H9 (cell line): Measurements from ENCODE around the gene TGDS. TPM values are rescaled to one million over a fixed set of nuclear protein-coding genes. Genes with fewer than 3 reads are reported as not detected.

Experiments used
- DNase-seq: peaks from one replicate; pipeline ENCODE4 v3.0.0-alpha.2; 2017
- H2AFZ ChIP-seq: one replicate; pipeline ENCODE4 v1.6.1; 2013; ENCODE audit warnings: mild to moderate bottlenecking, low read length, control low read depth, moderate library complexity
- H2AK5ac ChIP-seq: 2 replicates; pipeline ENCODE4 v1.6.1; 2013; ENCODE audit warnings: low read length, control low read depth, mixed read lengths; ENCODE audit not compliant: insufficient read length
- H2BK120ac ChIP-seq: one replicate; pipeline ENCODE4 v1.6.1; 2013; ENCODE audit warnings: low read depth, mild to moderate bottlenecking, low read length, control low read depth, inconsistent platforms; ENCODE audit not compliant: poor library complexity, severe bottlenecking
- H2BK12ac ChIP-seq: 2 replicates; pipeline ENCODE4 v1.6.1; 2013; ENCODE audit warnings: low read length, control low read depth, mixed read lengths, low read depth; ENCODE audit not compliant: insufficient read length
- H2BK15ac ChIP-seq: 2 replicates; pipeline ENCODE4 v1.6.1; 2013; ENCODE audit warnings: low read depth, low read length, control low read depth
- H2BK20ac ChIP-seq: one replicate; pipeline ENCODE4 v1.6.1; 2013; ENCODE audit warnings: low read depth, mild to moderate bottlenecking, low read length, control low read depth, inconsistent platforms; ENCODE audit not compliant: poor library complexity, severe bottlenecking
- H2BK5ac ChIP-seq: 2 replicates; pipeline ENCODE4 v1.6.1; 2013; ENCODE audit warnings: low read length, control low read depth, mixed read lengths; ENCODE audit not compliant: insufficient read length
- H3K14ac ChIP-seq: 2 replicates; pipeline ENCODE4 v1.6.1; 2013; ENCODE audit warnings: low read length, control low read depth; ENCODE audit not compliant: insufficient read depth
- H3K18ac ChIP-seq: 2 replicates; pipeline ENCODE4 v1.6.1; 2013; ENCODE audit warnings: low read depth, mild to moderate bottlenecking, mixed read lengths, low read length, control low read depth; ENCODE audit not compliant: insufficient read length
- H3K23ac ChIP-seq: 2 replicates; pipeline ENCODE4 v1.6.1; 2013; ENCODE audit warnings: low read length, control low read depth, mixed read lengths, low read depth; ENCODE audit not compliant: insufficient read length
- H3K23me2 ChIP-seq: 2 replicates; pipeline ENCODE4 v1.6.1; 2013; ENCODE audit warnings: low read depth, mild to moderate bottlenecking, mixed read lengths, low read length, control low read depth; ENCODE audit not compliant: insufficient read length, poor library complexity, severe bottlenecking
- H3K27ac ChIP-seq: 2 replicates; pipeline ENCODE4 v1.5.1; 2013; ENCODE audit warnings: low read length, control low read depth, mixed read lengths, low read depth; ENCODE audit not compliant: insufficient read length
- H3K27me3 ChIP-seq: 2 replicates; pipeline ENCODE4 v1.6.1; 2013; ENCODE audit warnings: low read length, control low read depth, inconsistent platforms; ENCODE audit not compliant: insufficient read depth
- H3K4ac ChIP-seq: 2 replicates; pipeline ENCODE4 v1.6.1; 2013; ENCODE audit warnings: low read depth, mild to moderate bottlenecking, control low read depth, inconsistent platforms, low read length, moderate library complexity
- H3K4me1 ChIP-seq: 2 replicates; pipeline ENCODE4 v1.6.1; 2013; ENCODE audit warnings: low read length, control low read depth, inconsistent platforms; ENCODE audit not compliant: insufficient read depth
- H3K4me2 ChIP-seq: 2 replicates; pipeline ENCODE4 v1.6.1; 2013; ENCODE audit warnings: low read length, control low read depth, mixed read lengths; ENCODE audit not compliant: insufficient read length, insufficient read depth
- H3K56ac ChIP-seq: 2 replicates; pipeline ENCODE4 v1.6.1; 2013; ENCODE audit warnings: low read depth, mild to moderate bottlenecking, mixed read lengths, low read length, control low read depth; ENCODE audit not compliant: insufficient read length
- H3K79me1 ChIP-seq: 2 replicates; pipeline ENCODE4 v1.6.1; 2013; ENCODE audit warnings: low read depth, mild to moderate bottlenecking, moderate library complexity, low read length, control low read depth, inconsistent platforms; ENCODE audit not compliant: insufficient read depth, poor library complexity, severe bottlenecking
- H3K79me2 ChIP-seq: 2 replicates; pipeline ENCODE4 v1.6.1; 2013; ENCODE audit warnings: low read length, control low read depth, inconsistent platforms; ENCODE audit not compliant: insufficient read depth
- H3K9ac ChIP-seq: 2 replicates; pipeline ENCODE4 v1.6.1; 2013; ENCODE audit warnings: low read length, control low read depth, mixed read lengths; ENCODE audit not compliant: insufficient read length; ENCODE audit errors: extremely low read depth
- H3K9me3 ChIP-seq: one replicate; pipeline ENCODE4 v1.6.1; 2013; ENCODE audit warnings: low read depth, low read length, inconsistent platforms; ENCODE audit not compliant: control insufficient read depth
- H3T11ph ChIP-seq: one replicate; pipeline ENCODE4 v1.6.1; 2013; ENCODE audit warnings: mild to moderate bottlenecking, low read length, control low read depth, inconsistent platforms
- H4K20me1 ChIP-seq: one replicate; pipeline ENCODE4 v1.6.1; 2013; ENCODE audit not compliant: control insufficient read depth, insufficient read length, insufficient read depth
- H4K5ac ChIP-seq: 2 replicates; pipeline ENCODE4 v1.6.1; 2013; ENCODE audit warnings: low read depth, mild to moderate bottlenecking, mixed read lengths, low read length, control low read depth; ENCODE audit not compliant: insufficient read length
- H4K8ac ChIP-seq: replicated peaks from 2 replicates; pipeline ENCODE4 v1.6.1; 2013; ENCODE audit warnings: low read length, control low read depth, mixed read lengths, low read depth; ENCODE audit not compliant: insufficient read length
- H4K91ac ChIP-seq: 2 replicates; pipeline ENCODE4 v1.6.1; 2013; ENCODE audit warnings: low read depth, mild to moderate bottlenecking, moderate library complexity, mixed read lengths, low read length, control low read depth; ENCODE audit not compliant: insufficient read length
- H3K27ac Mint-ChIP-seq, 3 experiments: 2 replicates in 2 of 3; 3 replicates in 1 of 3; pipeline ENCODE4 v1.8.0; 2020 to 2021; ENCODE audit warnings: mixed read lengths in 3 of 3, mild to moderate bottlenecking in 1 of 3, moderate library complexity in 1 of 3
- H3K27me3 Mint-ChIP-seq: 2 replicates; pipeline ENCODE4 v1.8.0; 2021; ENCODE audit warnings: low read depth, mild to moderate bottlenecking, moderate library complexity, mixed read lengths
- H3K36me3 Mint-ChIP-seq, 3 experiments: 2 replicates in 2 of 3; 3 replicates in 1 of 3; pipeline ENCODE4 v1.8.0; 2020 to 2021; ENCODE audit warnings: low read depth in 3 of 3, mixed read lengths in 3 of 3; ENCODE audit not compliant: insufficient read depth in 1 of 3
- H3K4me1 Mint-ChIP-seq, 2 experiments: 2 replicates each; pipeline ENCODE4 v1.8.0; 2020; ENCODE audit warnings: mixed read lengths in 2 of 2
- H3K4me3 Mint-ChIP-seq, 2 experiments: 2 replicates in 1 of 2; 3 replicates in 1 of 2; pipeline ENCODE4 v1.8.0; 2020 to 2021; ENCODE audit warnings: mild to moderate bottlenecking in 2 of 2, mixed read lengths in 2 of 2, moderate library complexity in 1 of 2
- H3K9me3 Mint-ChIP-seq, 2 experiments: 2 replicates in 1 of 2; 3 replicates in 1 of 2; pipeline ENCODE4 v1.8.0; 2020; ENCODE audit warnings: mild to moderate bottlenecking in 2 of 2, mixed read lengths in 2 of 2, moderate library complexity in 1 of 2
- CTCF ChIP-seq: fragments of 200-600 bp; sonication (generic); conservative IDR thresholded peaks from 3 replicates; pipeline ENCODE4 v1.8.0; 2021; ENCODE audit warnings: antibody characterized with exemption, mild to moderate bottlenecking
- WGBS: extraction: QIAGEN DNeasy Blood & Tissue Kit; methylation state at CpG from one replicate; pipeline ENCODE4 v1.1.7; 2013; ENCODE audit warnings: missing lambda C conversion rate, low lambda C conversion rate, mixed read lengths; ENCODE audit not compliant: insufficient read length; ENCODE audit errors: extremely low coverage; 5-methylcytosine and 5-hydroxymethylcytosine counted together
- total RNA-seq: library from RNA; stranded (reverse); gene quantifications from 2 replicates; pipeline ENCODE4 v1.2.1, GENCODE V29; 2021

Gene TGDS
- total RNA-seq, 1 experiment from 2014 or later: 13.9 TPM

GRCh38 chr13:94579063-94579462, 16.9 kb downstream of the TGDS start:
- no peak for TF ChIP-seq CTCF
- Histone ChIP-seq H2BK15ac (no peak overlapping the region), H3K27me3 (no peaks in the 10 kb centered on the region), H2BK5ac (no peak overlapping the region), H2BK12ac (no peak overlapping the region), H4K8ac (no peak overlapping the region), H2BK20ac (no peak overlapping the region), H2AK5ac (no peak overlapping the region), H3K14ac (no peak overlapping the region), H3K79me1 (no peaks in the 10 kb centered on the region), H3K23me2 (no peaks in the 10 kb centered on the region), H3K9me3 (no peaks in the 10 kb centered on the region), H3K4me1 (no peaks in the 10 kb centered on the region), H3K9ac (no peak overlapping the region), H3K18ac (no peak overlapping the region), H4K20me1 (no peaks in the 10 kb centered on the region), H4K5ac (no peak overlapping the region), H3K56ac (no peak overlapping the region), H3K79me2 (no peaks in the 10 kb centered on the region), H4K91ac (no peak overlapping the region), H3K4ac (no peak overlapping the region), H3K27ac (no peak overlapping the region), H3T11ph (no peak overlapping the region), H2AFZ (no peak overlapping the region), H3K4me2 (no peak overlapping the region), H3K23ac (no peak overlapping the region), H2BK120ac (no peak overlapping the region)
- DNase-seq: no peak
- H3K36me3 Mint-ChIP-seq: peaks cover 31 to 66% (median 57%) of the 10 kb centered on the region in 3 experiments; a peak in 6 of 7 replicates
- no peaks in the 10 kb centered on the region for H3K9me3 Mint-ChIP-seq
- no peak overlapping the region for H3K27ac Mint-ChIP-seq
- H3K27me3 Mint-ChIP-seq: no peaks in the 10 kb centered on the region
- no CpG with 5 or more reads among the region's 1 CpG for WGBS
- H3K4me1 Mint-ChIP-seq: no peaks in the 10 kb centered on the region
- H3K4me3 Mint-ChIP-seq: no peak overlapping the region
